ENCODE data around the gene SUMF1.

The SUMF1 gene

DNA sequence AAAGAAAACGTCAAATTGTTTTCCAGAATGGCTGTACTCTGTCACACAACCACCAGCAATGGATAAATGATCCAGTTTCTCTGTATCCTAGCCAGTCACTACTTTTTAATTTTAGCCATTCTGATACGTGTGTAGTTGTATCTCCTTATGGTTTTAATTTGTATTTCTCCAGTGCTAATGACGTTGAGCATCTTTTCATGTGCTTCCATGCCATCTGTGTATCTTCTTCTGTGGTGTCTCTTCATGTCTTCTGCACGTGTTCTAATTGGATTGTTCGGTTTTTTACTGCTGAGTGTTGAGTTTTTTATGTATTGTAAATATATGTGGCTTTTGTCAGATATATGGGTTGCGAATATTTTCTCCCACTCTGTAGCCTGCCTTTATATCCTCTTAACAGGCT, 81.9 kb downstream of the SUMF1 start:
- DNase-seq (ENCODE audit: low read depth): no peak

DNA sequence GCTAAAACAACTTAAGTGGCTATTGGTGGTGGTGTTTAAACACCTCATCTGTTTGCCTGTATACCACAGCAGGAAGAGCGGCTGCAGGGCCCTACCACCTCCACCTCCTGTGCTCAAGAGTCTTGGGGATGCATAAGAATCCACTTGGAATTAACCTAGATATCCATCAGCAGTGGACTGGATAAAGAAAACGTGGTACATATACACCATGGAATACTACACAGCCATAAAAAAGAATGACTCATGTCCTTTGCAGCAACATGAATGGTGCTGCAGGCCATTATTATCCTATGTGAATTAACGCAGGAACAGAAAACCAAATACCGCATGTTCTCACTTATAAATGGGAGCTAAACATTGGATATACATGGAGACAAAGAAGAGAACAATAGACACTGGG, 87.1 kb downstream of the SUMF1 start:
- DNase-seq (ENCODE audit: low read depth): no peak

DNA sequence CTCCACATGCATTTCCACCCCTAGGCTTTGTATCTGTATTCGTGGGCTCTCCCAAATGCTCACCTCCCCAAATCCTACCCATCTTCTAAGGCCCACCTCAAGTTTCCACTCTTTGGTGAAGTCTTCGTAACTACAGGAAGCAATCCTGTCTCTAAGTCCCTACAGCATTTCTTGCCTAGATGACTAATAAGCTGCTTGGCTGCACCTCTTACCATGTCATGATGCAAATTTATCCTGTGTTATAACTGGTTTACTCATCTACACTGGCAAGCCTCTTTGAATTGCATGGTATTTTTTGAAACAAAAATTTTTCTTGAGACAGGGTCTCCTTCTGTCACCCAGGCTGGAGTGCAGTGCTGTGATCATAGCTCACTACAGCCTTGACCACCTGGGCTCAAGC, 90.6 kb downstream of the SUMF1 start:
- DNase-seq (ENCODE audit: low read depth): no peak

DNA sequence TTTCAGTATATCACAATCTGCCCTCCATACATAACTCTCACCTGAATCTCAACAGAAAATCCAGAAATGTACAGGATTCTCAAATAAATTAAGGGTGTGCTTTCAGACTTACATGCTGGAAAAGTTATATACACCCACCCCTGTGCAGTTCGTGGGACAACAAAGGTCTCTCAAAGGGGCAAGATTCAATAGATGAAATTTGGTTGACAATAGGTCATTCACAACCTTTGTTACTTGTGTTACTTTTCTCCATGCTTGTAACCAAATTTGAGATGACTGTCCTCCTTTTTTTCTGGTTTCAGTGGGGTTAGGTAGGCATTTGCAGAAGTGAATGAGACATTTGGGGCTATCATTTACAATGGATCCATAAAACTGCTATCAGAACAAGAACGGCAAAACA, 91.2 kb downstream of the SUMF1 start:
- DNase-seq (ENCODE audit: low read depth): no peak

DNA sequence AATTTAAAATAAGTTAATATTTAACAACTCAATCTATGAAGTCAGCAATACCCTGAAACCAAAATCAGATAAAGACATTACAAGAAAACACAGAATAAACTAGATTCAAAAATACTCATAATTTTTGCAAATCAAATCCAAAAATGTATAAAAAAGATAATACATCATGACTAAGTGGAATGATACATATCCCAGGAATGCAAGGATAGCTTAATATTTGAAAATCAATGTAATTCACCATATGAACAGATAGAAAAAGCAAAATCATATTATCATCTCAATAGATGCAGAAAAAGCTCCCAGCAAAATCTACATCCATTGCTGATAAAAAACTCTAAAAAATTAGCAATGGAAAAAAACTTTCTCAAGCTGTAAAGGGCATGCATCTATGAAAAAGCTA, 93.4 kb downstream of the SUMF1 start:
- no peak for DNase-seq (ENCODE audit: low read depth)

DNA sequence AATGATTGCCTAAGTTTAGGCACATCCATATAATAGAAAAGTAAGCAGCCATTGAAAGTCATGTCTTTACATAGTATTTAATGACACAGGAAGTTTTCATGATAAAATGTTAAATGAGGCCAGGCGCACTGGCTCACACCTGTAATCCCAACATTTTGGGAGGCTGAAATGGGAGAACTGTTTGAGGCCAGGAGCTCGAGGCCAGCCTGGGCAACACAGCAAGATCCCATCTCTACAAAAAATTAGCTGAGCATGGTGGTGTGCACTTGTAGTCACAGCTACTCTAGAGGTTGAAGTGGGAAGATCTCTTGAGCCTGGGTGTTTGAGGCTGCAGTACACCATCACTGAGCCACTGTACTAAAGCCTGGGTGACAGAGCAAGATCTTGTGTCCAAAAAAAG, 104.5 kb downstream of the SUMF1 start:
- no peak for DNase-seq (ENCODE audit: low read depth)

DNA sequence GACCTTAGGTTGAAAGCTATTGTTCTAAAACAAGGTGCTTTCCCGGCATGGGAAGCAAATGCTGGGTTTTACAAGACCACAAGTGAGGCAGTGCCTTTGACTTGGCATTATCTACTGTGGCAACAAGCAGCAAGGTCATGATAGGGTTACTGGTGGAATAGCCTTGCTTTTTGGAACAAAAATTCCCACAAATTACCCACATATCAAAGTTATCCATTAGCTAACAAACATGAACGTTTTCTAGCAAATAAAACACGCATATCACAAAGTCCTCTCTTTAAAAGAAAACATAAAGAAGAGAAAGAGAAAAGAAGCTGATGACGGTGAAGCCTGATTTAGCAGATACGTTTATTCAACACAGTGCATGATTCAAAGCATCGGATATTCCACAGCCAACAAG, 106.3 kb downstream of the SUMF1 start:
- no peak for DNase-seq (ENCODE audit: low read depth)

DNA sequence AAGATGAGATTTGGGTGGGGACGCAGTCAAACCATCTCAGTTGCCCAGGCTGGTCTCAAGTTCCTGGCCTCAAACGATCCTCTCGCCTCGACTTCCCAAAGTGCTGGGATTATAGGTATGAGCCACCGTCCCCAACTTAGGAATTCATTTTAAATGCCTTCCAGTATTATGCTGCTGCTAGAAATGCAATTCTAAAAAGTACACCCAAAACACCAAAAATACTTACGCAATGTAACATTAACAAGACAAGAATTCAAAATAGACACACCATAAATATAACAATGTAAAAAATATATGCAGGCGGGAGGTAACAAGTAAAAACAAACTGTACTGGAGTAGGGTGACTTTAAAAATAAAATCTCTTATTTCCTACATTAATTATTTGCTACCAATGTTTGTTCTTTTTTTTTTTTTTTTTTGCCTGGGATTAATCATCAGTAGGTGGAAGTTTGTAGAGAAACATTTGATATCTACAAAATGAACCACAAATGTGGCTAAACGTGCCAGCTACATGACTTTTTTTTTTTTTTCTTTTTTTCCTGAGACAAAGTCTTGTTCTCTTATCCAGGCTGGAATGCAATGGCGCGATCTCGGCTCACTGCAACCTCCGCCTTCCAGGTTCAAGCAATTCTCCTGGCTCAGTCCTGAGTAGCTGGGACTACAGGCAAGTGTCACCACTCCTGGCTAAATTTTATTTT, 107.1 kb downstream of the SUMF1 start:
- DNase-seq (ENCODE audit: low read depth): no peak

DNA sequence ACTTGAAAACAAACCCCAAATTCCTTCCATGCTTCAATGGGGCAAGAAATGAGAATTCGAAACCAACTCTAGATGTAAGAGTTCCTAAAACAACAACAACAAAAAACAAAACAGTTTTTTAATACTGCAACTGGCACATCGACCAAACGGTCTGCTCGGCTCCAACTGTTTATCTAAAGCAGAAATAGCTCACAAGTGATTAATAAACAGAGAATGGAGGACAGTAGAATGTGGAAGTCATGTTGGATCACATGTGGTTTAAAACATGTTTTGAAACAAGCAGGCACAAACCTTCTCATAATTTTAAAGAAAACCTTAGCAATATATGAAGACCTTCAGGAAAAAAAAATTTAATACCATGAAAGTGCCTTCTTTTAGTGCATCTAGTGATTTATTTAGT, 108.8 kb downstream of the SUMF1 start:
- DNase-seq (ENCODE audit: low read depth): no peak

DNA sequence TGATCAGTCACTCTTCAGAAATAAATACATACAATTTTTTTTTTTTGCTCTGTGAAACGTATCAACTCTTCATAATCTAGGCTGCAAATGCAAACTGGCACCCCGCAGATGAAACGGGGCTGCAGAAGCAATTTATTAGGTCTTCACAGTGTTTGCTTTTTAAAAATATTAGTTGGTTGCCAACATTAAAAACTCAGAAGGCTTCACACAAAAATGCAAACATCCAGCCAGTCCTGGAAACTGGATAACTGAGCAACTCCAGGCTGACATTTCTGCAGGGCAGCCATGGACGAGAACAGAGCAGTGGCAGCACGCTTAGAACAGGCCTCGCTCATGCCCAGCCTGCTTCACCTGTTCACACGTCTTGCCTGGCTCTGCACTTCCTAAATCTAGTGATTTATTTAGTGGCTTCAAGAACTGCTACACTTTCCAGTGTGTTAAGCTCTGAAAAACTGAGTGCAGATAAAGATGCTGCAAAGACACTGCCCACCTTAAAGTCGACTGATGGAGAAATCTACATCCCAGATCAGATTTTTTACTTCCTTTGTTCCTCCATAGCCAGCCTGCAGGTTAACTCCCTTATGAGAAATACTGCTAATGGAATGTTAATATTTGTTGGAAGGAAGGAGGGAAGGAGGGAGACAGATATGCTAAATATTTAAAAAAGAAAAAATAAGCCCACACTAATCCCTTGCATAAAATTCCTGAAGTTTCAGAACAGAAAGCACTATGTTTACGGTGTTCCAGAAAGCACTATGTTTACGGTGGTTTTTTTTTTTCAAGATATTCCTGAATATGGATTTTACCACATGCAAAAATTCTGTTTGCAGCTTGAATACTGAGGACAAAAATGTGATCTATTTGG, 110.3 kb downstream of the SUMF1 start:
- DNase-seq (ENCODE audit: low read depth): no peak

DNA sequence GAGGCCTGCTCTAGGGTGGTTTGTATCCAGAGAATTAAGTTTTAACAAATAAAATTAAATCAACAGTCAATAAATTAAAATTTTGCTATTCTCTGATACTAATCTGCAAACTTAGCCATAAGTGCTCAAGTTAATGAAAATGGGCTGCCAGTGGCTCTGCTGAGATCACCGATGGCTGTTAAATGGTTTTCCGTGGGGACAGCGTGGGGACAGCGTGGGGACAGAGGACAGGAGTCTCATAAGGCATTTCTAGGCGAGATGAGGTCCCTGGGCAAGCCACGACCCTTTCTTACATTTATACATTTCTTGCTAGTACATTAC, 110.9 kb downstream of the SUMF1 start:
- no peak for DNase-seq (ENCODE audit: low read depth)

DNA sequence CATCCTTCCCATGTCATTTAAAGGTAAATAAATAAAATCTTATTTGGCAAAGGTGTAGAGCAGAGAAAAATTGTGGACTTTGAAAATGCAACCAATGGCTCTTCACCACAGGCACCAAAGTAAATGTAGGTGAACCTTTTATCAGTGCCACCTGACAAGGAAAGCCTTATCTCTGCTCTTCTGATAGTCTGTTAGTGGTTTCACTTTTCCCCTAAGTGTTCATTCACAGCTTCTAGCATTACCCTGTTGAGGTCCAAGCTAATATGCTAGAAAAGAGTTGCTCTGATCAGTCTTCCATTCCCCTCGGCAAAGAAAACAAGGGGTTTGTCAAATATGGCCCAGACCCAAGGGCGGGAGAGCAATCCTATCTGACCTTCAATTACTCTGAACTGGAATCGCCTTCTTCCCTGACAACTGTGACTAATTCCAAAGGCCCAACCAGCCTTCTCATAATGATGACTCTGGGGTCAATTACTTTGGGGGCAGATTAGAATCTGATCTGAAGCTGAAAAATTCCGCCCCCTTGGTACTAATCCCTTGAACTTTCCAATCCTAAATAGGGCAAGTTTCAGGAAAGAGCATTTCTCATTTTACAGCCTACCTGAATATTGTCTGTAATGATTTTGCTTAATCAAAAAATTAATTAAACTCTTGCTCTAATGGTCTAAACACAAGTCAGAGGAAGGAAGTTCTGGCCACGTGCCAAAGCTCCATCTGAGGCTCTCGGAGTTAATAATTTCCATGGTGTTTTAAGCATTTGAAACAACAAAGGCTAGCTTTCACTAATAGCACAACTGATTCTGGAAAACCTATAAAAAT, 111.5 kb downstream of the SUMF1 start:
- no peak for DNase-seq (ENCODE audit: low read depth)

DNA sequence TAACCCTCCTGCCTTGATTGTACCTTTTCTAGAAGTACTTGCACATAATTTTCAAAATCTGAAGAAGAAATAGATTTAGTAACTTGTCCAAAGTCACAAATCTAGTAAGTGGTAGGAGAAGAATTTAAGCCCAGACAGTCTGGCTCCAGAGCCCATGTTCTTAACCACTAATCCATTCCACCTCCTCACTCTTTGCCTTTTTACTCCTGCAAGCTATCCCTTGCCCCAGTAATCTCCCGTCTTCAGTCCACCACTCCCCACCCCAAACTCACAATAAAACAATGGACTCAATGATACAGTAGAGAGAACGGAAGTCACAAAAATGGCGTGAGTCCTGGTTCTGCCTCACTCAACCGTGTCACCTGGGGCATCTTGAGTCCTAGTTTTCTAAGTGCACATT, 115.2 kb downstream of the SUMF1 start:
- DNase-seq (ENCODE audit: low read depth): no peak

DNA sequence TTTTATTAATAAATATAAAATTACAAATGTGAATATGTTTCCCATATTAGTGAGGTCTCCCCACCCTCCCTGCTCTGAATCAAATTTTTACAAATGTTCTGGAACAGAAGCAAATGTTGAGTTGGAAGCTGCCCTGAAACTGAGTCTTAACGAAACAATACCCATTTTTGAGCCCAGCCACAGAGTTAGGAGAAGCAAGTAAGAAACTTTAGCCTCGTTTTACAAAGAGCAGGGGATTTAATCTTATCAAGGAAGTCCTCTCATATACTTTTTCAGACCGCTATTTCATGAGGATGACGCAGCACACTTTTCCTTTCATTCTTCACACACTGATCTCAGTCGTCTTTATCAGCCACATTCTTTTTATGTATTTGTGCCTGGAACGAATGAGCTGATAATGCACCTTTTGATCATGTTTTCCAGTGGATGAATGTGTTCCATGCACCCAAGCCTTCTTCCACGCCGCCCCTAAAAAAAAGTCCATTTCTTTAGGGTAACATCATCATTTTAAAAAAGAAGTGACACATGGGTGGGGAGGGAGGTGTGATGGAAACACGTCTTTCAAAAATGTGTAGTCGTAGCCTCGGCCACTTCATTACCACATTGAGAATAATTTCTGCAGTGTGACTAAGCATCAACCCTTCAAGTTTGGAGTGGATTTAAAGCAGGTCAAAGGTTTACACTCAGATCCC, 115.8 kb downstream of the SUMF1 start:
- DNase-seq (ENCODE audit: low read depth): peak; percentile 14

DNA sequence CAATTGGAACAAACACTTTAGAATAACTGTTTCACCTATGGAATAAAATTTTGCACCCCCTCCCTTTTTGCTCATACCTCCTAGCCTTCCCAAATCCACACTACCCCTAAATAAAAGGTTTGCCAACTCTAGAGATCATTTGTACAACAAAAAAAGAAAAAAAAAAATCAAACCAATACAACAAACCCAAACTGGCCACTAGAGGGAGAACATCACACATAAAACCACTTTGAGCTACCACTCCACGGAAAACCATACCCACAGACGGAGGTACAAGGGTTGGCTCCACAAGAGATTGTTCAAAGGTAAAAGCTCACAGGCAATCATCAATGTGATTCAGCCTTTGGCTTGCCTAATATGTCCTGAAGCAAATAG, 116.3 kb downstream of the SUMF1 start:
- DNase-seq (ENCODE audit: low read depth): peak; percentile 30

DNA sequence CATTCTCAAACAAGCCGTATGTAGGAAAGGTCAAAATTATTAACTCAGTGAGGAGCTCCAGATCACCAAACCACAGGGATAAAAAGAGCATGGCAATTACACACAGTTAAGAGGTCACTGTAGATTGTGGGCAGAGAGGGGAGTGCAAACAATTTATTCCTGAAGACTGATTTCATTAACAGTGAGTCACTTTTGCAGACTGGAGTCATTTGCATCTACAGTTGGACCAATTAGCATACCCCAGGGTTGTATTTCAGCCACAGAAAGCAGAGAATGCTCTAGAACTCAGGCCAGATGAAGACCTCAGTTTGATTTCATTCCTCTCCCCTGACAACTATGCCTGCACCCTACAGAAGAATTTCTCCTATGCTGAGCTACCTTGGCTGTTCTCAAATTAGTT, 123.8 kb downstream of the SUMF1 start:
- no peak for DNase-seq (ENCODE audit: low read depth)

DNA sequence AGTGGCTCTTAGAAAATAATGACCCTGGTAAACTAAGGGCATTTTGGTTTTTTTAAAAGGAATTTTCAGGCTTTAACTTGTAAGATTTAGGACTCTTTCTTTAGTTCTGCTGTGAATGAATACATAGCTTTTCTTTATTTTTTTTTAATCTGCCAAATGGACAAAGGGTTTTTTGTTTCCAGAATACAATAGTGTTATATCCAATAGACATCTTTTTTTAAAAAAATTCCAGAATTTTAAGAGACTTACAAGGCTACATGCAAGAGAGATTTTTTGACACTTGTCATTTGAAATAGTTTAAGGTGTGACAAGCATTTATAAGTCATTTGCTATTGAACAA, 125.8 kb downstream of the SUMF1 start:
- no peak for DNase-seq (ENCODE audit: low read depth)

DNA sequence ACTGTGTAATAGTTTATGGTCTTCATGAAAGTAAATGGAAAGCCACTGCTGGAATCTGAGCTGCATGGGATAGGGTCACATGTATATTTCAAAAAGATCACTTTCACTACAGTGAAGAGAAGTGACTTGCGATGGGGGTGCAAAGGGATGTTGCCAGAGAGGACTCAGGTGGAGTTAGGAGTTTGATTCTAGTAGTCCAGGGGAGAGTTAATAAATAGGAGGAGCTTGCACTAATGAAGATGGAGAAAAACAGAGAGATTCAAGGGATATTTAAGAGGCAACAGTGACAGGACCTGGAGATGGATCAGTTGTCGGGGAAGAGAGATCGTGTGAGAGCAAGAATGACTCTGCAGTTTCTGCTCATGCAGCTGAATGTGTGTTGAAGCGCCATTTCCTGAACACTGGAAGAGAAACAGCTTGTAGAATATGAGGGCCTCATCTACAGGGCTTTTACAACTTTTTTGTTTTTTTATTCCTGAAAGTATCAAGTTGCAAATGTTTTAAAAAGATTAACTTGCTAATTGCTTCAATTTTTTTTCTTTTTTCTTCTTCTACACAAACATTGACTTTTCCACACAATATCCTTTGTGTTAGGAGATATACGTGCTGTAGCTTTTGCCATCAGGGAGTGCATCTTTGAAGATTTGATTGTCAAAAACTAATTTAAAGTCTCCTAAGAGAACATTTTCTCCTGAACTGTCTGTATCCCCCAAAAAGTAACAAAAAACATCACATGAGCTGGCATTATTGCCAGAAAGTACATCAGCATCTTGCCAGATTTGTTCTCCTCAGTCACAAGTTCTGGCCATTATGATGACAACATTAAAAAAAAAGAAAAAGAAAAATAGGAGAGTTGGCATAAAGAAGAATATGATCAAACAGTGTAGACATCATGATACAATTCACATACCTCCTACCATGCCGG, 126.4 kb downstream of the SUMF1 start:
- DNase-seq (ENCODE audit: low read depth): no peak

DNA sequence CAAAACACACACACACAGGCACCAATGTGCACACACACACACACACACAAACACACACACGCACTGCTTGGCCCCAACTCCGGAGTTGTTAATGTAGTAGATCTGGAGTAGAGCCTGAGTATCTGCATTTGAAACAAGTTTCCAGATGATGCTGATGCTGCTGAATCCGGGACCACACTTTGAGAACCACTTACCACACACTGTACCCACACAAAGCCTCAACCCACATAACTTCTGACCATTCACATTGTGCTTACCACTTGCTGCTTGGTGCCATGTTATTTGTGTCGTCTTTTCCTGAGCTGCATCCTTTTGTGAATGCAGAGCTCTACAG, 127.0 kb downstream of the SUMF1 start:
- DNase-seq (ENCODE audit: low read depth): no peak

DNA sequence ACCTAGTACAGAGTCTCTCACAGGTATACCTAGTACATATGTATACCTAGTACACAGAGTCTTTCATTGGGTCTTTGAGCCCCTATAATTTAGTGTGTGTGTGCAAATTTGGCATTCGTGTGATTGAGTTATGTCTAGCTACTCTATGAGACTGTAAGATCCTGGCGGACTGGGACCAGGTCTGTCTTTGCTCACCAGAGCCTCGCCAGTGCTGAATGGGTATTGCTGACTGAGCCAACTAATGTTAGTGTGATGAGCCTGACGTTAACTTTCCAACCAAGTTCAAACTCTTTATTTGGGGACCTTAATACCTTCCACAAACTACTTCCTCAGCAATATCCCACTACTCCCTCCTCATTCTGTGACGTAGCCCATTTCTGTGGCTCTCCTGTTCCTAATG, 128.3 kb downstream of the SUMF1 start:
- no peak for DNase-seq (ENCODE audit: low read depth)

DNA sequence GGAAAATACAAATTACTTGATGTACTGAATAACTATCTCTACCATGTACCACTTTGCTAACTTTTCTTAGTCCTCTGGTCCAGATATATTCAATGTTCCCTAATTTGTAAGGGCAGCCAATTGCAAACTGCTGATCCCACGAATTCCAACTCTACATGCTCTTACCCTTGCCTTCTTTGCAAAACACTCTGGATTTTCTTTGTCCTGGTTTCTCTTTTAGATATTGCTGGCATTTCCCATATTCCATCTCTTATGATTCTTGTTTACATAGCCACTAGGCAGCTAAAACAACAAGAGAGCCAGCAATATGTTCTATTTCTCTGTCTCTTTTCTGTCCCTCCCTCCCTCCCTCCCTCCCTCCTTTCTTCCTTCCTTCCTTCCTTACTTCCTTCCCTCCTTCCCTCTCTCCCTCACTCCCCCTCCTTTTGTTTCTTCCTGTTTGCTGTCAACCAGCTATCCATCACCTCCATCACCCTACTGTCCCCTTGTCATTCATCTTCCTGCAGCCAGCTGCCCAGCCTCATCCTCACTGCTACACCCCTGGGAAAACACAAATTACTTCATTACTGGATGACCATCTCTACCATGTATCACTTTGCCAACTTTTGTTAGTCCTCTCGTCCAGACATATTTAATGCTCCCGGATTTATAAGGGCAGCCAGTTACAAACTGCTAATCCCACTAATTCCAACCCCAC, 130.1 kb downstream of the SUMF1 start:
- DNase-seq (ENCODE audit: low read depth): no peak
